AG10803 (cell line): ENCODE measurements around the gene MRPL49.
"Not testable (repeated sequence)": the region's sequence is repeated elsewhere in the genome, so short reads cannot be mapped to it uniquely, and the experiment has no call there.

Source experiments
- DNase-seq: peaks from one replicate; pipeline ENCODE4 v3.0.0; 2010; ENCODE audit warnings: low read depth
- H3K4me3 ChIP-seq: 2 replicates; pipeline ENCODE4 v1.5.1; 2011; ENCODE audit warnings: mild to moderate bottlenecking, low read length, control low read depth
- CTCF ChIP-seq: conservative IDR thresholded peaks from 2 replicates; pipeline ENCODE4 v1.5.1; 2011; ENCODE audit warnings: mild to moderate bottlenecking, low read length, control low read depth, inconsistent platforms

Gene MRPL49

GRCh38 chr11:65163684-65164083, 41.6 kb downstream of the MRPL49 start:
- TF ChIP-seq CTCF: no peak
- no peak for DNase-seq
- no peak overlapping the region for H3K4me3 ChIP-seq

- no peak for TF ChIP-seq CTCF
- no peak overlapping the region for H3K4me3 ChIP-seq
- DNase-seq: peak; percentile 9
Observed at GRCh38 chr11:65165410-65166317, 43.5 kb downstream of the MRPL49 start.

GRCh38 chr11:65166893-65167292, 44.8 kb downstream of the MRPL49 start:
- no peak for TF ChIP-seq CTCF
- H3K4me3 ChIP-seq: no peak overlapping the region
- DNase-seq: no peak

GRCh38 chr11:65167656-65168055, 45.5 kb downstream of the MRPL49 start:
- no peak for TF ChIP-seq CTCF
- no peak overlapping the region for H3K4me3 ChIP-seq
- DNase-seq: no peak

GRCh38 chr11:65169164-65169641, 47.1 kb downstream of the MRPL49 start:
- peak; percentile 8 for DNase-seq
- TF ChIP-seq CTCF: no peak
- no peak overlapping the region for H3K4me3 ChIP-seq

- no peak within 1 kb of the TSS for H3K4me3 ChIP-seq
- no peak for TF ChIP-seq CTCF
- DNase-seq: no peak
Observed at GRCh38 chr11:65170058-65170534, 48.0 kb downstream of the MRPL49 start, which contains the start of gene SPDYC. Gene SPDYC (plus strand): TSS chr11:65170233. CDS start chr11:65171358, 1,125 bp downstream.

GRCh38 chr11:65172600-65172999, 50.5 kb downstream of the MRPL49 start:
- H3K4me3 ChIP-seq: no peak overlapping the region
- no peak for TF ChIP-seq CTCF
- DNase-seq: no peak

- not testable (repeated sequence) for DNase-seq, H3K4me3 ChIP-seq
Observed at GRCh38 chr11:65174571-65175010, 52.5 kb downstream of the MRPL49 start.
